GM21526 (cell line): ENCODE measurements around the gene MOXD1.
"Not testable (repeated sequence)": the region's sequence is repeated elsewhere in the genome, so short reads cannot be mapped to it uniquely, and the experiment has no call there.

Experiments
- ATAC-seq: cut with Tn5 transposase; IDR thresholded peaks from one replicate; pipeline ENCODE4 v1.9.1; 2021; ENCODE audit warnings: moderate library complexity; ENCODE audit not compliant: unreplicated experiment, low FRiP score

MOXD1 gene

DNA sequence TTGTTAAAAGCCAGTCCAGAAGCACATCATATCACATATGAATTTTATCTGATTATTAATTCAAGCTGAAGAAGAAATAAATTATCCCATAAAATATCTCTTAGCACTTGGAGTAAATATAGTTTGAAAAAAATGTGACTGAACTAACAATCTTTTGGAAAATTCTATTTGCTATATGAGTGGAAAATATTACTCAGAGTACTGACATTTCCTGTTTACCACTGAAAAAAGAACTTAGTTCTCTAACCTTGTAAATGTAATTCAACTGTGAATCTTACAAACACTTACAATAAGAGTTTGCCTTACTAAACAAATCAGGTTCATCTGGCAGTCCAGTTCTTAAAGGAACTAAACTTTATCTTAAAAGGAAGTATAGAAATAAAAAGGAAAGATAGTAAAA lies 44.2 kb downstream of the MOXD1 start:
- no peak for ATAC-seq

DNA sequence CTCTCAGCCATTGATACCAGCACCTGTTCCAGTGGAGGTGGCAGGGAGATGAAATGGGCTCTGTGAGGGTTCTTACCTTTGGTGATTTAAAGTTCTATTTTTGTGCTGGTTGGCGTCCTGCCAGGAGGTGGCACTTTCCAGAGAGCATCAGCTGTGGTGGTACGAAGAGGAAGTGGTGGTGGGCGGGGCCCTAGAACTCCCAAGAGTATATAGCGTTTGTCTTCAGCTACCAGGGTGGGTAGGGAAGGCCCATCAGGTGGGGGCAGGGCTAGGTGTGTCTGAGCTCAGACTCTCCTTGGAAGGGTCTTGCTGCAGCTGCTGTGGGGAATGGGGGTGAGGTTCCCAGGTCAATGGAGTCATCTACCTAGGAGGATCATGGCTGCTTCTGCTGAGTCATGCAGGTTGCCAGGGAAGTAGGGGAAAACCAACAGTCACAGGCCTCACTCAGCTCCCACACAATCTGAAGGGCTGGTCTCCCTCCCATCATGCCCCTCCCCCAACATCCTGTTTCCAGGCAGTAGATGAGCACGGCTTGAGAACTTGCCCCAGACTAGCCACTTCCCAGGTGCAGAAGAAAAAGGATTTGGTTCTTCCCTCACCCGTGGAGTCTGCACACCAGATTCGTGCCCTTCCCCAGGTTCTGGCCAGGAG lies 46.6 kb downstream of the MOXD1 start:
- peak; percentile 46 for ATAC-seq

DNA sequence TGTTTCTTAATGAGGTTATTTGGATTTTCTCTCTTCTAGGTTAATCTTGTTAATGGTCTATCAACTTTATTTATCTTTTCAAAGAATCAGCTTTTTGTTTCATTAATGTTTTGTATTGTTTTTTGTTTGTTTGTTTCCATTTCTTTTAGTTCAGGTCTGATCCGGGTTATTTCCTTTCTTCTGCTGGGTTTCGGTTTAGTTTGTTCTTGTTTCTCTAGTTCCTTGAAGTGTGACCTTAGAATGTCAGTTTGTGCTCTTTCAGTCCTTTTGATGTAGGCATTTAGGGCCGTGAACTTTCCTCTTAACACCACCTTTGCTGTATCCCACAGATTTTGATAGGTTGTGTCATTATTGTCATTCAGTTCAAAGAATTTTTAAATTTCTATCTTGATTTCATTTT lies 49.3 kb downstream of the MOXD1 start:
- ATAC-seq: not testable (repeated sequence)

DNA sequence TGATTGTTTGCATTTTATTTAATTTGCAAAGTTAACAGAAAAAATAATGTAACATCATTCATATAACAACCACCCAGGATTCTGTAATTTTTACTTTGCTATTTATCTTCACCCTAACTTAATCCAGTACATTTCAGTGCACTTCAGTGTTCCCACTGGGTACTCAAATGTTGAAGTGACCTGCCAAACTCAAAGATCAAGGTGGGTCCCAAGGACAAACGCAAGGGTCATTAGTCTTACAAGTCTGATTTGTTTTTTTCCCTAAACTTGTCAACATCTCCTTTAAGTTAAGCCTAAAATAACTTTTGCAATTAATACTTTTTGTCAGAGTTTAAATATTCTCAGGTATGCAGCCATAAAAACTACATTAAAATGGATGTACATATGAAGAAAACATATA lies 53.0 kb downstream of the MOXD1 start:
- ATAC-seq: no peak

DNA sequence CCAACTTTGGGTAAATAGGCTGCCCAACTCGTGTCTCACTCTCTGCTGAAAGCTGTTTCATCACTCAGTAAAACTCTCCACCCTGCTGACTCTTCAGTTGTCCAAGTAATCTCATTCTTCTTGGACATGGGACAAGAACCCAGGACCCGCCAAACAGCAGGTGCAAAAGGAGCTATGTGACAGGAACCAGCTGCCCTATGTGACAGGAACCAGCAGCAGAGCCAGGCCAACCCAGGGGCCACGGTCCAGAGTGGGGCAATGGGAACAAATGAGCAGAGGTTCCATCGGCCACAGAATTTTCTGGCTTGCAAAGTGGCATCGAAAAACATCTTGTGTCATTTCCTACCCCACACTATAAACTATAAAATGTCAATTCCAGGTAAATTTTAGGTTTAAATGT lies 56.5 kb downstream of the MOXD1 start:
- ATAC-seq: no peak

DNA sequence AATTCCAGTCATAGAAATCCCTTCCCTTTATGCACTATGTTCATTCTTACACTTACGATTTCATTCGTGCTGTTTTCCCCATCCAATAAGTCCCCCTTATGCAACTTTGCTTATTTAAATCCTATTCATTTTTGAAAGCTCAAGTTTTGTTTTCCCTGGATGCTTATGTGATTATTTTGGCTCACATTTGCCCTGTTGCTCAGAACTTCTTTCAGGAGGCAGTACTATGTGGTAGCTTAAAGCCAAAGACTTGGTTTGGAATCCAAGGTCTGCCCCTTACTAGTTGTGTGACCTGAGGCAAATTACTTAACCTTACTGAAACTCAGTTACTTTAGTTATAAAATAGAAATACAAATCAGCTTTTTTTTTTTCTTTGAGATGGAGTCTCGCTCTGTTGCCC lies 59.6 kb downstream of the MOXD1 start:
- ATAC-seq: no peak

DNA sequence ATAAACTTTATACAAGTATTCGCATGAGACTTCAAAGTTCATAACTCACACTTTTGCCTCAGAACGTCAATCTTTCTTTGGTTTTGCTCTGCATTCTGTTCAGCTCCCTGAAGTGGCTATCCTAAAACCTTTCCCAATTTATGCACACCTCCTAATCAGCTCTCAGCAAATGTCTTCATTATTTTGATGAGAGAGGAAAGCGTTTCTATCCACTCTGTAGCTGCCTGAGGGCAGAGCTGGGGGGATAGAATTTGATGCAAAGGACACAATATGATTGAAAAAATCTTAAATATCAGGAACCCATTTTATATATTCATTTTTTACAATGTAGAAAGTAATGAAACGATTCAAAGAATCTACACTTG lies 66.8 kb downstream of the MOXD1 start:
- no peak for ATAC-seq

DNA sequence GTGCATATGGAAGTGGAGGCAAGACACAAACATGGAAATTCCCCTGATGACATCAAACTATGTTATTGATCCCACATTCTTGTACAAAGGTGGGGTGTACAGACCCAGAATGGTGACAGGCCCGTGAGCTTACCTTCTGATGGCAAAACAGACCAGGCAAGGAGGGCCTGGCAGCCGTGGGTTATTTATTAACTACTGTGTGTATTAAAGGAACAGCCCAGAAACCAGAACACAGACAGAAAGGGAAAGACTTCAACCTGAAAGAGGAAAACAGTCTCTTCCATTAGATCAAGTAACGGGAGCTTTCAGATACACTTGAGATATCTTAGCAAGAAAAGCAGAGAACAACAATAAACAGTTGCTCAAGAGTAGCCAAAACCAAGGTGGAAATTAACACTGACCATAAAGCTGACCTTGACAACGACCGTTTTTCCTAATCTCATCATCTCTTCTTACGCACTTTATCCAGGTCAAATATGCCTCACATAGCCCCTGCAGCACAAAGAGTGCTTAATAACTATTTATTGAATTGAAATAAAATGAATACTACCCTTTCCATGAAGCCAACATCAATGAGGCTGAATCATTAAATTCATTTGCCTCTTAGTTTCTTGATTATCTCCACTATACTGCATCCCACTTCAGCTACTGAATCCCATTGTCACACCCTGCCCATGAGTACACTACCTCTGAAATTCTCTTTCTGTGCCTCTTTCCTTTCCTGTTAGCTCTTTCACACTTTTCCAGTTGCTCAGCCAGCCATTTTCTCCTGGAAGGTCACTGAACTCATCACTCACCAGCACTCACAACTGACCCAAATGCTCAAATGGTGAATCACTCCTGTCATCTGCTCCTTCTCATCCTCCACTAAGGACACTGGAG lies 67.4 kb downstream of the MOXD1 start:
- ATAC-seq: no peak

DNA sequence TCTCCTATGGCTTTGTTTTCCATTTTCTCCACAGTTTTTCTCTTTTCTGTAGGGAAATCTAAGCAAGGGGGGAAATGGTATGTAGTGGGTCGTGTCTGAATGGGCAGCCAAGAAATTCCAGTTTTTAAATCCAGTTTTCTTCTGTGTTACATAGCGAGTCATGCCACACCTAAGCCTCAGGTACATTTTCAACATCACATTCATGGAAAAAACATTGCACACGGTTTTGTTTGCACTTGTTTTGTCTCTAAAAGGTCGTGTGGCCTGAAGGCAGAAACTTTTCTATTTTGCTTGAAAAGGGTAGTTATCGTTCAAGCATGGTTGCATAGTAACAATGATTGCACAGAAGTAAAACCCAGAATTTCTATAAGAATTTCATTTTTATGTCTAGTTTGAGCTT lies 70.5 kb downstream of the MOXD1 start:
- no peak for ATAC-seq

DNA sequence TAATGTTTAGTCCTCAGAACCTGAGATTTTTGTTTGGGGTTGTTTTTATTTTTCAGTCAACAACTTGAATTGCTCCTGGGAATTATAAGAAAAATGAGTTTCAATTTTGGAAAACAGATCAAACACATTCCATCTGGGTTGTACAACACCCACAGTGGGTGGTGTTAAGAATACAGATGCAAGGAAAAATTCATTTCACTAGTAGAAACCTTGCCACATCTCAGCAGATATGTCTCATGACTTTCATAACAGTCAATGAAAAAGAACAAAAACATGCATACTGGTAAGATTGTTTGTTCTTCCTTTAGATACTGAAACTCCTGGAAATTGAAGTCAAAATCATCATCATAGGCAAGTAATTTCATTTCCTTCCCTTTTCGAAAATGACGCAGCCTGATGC lies 78.9 kb downstream of the MOXD1 start:
- ATAC-seq: no peak

DNA sequence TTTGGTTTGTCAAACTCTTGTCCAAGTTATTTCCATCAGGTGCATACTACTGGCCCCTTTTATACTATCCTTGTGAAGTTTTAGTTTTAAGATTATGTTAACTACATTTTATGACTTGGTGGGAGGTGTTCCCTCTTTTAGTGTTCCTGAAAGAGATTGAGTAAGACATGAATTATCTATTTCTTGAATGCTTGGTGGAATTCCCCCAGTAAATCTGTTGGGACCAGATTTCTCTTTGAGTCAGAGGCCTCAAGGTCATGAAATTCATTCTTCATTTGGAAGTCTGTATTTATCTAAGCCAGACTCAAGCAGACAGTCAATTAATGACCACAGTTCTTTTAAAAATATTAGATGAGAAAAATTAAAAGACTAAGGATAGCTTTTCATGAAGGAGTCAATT lies 81.3 kb downstream of the MOXD1 start:
- ATAC-seq: no peak

DNA sequence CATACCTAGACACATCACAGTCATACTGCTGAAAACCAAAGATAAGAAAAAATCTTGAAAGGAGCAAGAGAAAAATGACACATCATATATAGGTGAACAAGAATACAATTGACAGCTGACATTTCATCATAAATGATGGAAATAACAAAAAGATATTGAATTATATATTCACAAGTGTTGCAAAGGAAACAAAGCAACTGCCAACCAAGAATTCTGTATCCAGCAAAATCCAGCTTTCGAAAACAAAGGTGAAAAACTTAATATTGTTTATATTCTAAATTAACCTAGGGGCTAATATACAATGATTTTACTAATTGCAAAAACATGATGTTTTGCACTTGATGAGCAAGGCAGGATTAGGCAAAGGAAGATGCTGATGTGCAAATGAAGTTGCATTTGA lies 84.3 kb downstream of the MOXD1 start:
- no peak for ATAC-seq

DNA sequence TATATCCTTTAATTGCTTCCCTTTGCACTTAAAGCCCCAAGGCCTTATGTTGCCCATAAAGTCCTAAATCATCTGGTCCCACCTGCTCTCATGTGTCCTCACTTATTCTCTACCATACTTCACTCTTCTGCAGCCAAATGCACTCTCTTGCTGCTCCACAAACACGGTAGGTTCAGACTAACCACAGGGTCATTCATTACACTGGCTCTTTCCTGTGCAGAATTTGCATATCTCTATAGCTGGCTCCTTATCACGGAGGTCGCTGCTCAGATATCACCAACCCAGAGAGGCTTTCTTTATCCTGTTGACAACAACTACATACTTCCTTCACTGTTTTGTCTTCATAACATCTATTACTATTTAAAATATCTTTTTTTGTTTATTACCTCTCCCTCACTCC lies 86.8 kb downstream of the MOXD1 start:
- no peak for ATAC-seq

DNA sequence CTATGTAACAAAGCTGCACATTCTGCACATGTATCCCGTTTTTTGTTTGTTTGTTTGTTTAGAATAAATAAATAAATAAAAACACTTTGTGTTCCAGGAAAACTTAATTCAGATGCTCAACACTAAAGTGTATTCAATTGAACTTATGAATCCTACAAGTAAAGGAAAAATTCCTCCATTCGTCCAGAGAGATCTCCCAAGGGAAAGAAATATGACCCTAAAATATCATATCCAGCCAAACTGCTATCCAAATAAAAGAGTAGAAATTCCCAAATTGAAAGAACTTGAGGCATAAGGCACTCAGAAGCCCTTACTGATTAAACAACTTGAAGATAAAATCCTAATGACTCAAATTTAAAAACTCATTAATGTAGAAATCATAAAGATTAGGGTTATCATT lies 90.4 kb downstream of the MOXD1 start:
- ATAC-seq: no peak

DNA sequence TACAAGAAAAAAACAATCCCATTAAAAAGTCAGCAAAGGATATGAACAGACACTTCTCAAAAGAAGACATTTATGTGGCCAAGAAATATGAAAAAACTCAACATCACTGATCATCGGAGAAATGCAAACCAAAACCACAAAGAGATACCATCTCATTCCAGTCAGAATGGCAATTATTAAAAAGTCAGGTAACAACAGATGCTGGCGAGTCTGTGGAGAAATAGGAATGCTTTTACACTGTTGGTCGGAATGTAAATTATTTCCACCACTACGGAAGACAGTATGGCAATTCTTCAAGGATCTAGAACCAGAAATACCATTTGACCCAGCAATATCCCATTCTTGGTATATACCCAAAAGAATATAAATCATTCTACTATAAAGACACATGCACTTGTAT lies 91.1 kb downstream of the MOXD1 start:
- ATAC-seq: not testable (repeated sequence)

DNA sequence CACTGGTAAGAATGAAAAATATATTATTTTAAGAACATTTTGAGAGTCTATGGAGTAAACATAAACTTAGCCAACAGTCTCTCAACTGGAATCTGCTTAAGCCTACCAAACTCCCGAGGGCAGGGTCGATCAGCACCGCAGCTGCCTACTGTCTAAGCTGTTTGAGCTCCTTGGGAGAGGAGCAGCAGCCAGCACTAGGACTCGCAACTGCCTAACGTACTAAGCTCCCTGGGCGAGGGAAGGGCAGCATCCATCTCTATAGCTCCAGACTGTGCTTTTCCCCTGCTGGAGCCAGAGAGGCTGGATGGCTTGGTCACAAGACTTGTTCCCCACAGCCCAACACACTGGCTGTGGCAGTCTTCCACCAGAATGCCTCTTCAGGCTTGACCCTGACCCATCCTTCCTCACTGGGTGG lies 96.4 kb downstream of the MOXD1 start:
- no peak for ATAC-seq

DNA sequence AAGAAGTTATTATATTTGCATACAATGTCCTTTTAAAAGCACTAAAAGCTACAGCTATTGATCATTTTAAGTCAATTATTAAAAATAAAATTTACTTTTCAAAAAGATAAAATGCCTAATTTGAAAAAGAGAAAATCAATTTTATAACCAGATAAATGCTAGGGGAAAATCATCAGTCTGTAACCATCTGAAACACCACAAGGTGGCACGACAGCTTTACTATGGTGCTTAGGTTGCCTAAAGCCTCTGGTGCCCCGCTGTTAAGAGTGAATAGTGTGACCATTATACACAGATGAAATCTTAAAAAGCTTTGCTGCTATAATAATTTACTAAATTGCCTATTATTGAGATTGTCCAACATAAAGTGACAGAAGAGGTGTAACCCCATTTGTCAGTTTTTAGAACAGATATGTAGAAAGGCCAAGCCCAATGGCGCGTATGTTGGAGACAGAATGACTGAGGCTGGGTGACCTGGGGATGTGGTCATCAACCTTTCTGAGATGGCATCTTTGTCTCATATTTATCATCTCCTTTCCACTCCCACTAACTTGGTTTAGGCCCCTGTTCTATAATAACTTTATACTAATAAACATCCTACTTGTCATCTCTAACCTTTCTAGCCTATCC lies 100.8 kb downstream of the MOXD1 start:
- ATAC-seq: peak; percentile 87

DNA sequence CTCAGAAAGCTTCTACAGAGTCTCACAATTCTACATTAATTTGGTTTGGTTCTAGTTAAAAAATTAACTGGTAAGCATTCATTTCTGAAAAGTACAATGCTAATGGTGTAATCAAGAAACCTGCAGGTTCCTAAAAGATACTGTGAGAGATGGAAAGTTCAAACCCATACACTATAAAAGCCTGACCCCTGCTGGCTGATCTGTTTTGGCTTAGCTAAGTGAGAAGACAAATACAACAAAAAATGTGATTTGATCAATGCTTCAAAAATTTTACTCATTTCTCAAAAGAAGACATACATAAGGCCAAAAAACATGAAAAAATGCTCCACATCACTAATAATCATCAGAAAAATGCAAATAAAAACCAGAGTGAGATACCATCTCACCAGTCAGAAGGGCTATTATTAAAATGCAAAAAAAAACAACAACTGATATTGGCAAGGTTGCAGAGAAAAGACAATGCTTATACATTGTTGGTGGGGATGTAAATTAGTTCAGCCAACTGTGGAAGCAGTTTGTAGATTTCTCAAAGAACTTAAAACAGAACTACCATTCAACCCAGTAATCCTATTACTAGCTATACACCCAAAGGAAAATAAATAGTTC lies 102.8 kb downstream of the MOXD1 start:
- ATAC-seq: no peak

DNA sequence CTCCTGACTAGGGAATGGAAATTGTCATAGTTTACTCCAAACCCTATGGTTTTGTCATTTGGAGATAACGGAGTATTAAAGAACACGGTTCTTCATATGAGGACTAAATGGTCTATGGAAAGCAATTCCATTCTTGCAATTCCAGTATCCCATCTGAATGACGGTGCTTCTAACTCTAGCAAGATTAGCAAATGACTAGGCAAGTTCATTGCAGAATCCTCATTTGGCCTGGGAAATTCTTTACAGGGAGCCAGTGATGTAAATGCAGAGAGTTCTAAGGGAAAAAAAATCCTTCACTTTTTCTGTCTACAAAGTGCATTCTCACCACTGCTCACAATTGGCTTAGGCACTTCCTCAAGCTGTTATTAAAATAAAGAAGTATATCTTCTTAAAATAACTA lies 111.5 kb downstream of the MOXD1 start:
- ATAC-seq: no peak

DNA sequence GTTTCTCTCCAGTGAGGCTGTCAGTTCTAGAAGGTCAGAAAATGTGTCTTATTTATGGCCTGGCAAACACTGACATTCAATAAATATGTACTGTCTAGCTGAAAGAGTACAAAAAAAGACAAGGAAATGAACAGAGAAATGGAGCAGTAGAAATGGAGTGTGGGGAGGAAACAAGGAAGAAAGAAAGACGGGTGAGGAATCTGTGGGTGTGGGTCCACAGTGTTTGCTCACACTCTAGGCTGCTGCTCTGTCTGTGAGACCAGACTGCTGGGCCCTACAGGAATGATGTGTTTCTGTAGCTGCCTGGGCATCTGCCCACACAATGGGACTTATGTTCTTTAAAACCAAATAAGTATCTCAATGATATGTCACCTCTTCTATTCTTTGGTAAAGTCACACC lies 114.2 kb downstream of the MOXD1 start:
- no peak for ATAC-seq

DNA sequence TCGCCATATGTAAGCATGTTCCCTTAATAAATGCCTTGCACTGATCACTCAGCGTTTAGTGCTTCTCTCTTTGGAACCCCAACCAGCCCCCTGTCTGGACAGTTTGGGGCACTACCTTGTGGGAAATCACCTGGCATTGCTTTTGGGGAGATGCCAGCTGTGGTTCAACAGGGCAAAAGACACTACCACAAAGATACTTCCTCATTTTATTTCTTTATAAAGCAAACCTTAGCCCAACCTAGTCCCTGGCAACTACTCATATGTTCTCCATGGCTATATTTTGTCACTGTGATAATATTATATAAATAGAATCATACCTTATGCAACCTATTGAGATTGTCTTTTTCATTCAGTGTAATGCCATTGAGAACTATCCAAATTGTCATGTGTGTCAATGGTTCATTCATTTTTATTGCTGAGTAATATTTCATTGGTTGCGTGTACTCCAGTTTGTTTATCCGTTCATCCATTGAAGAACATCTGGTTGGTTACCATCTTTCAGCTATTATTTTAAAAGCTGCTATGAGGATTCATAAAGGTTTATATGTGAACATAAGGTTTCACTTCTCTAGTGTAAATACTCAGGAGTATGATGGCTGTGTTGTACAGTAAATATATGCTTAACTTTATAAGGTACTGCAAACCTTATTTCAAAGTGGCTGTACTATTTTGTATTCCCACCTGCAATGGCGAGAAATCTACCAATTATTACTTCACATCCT lies 114.8 kb downstream of the MOXD1 start:
- ATAC-seq: no peak
